SH-SY5Y (cell line): ENCODE measurements around the gene PTPN3.

Source experiments
- GATA2 ChIP-seq: IDR thresholded peaks from 2 replicates; pipeline ENCODE4 v1.6.1; 2011; ENCODE audit warnings: mild to moderate bottlenecking, low read depth, low read length
- GATA3 ChIP-seq: IDR thresholded peaks from 2 replicates; pipeline ENCODE4 v1.6.1; 2011; ENCODE audit warnings: low read depth, mild to moderate bottlenecking, low read length, moderate library complexity

Gene PTPN3

GRCh38 chr9:109416135-109416706 is 81.9 kb downstream of the PTPN3 start:
- no peak for TF ChIP-seq GATA2
- TF ChIP-seq GATA3: no peak

- no peak for TF ChIP-seq GATA2
- no peak for TF ChIP-seq GATA3
Measured at GRCh38 chr9:109414125-109414785, 83.9 kb downstream of the PTPN3 start.

GRCh38 chr9:109411798-109412352 is 86.2 kb downstream of the PTPN3 start:
- TF ChIP-seq GATA2 (no peak), GATA3 (no peak)

- no peak for TF ChIP-seq GATA3
- TF ChIP-seq GATA2: no peak
Measured at GRCh38 chr9:109411069-109411761, 86.9 kb downstream of the PTPN3 start.

GRCh38 chr9:109409773-109410397 is 88.2 kb downstream of the PTPN3 start:
- TF ChIP-seq GATA3: no peak
- TF ChIP-seq GATA2: no peak

GRCh38 chr9:109408759-109409462 is 89.2 kb downstream of the PTPN3 start:
- TF ChIP-seq GATA2: no peak
- no peak for TF ChIP-seq GATA3

- TF ChIP-seq GATA3 (no peak), GATA2 (no peak)
Measured at GRCh38 chr9:109403766-109404320, 94.3 kb downstream of the PTPN3 start.

GRCh38 chr9:109403116-109403515 is 95.0 kb downstream of the PTPN3 start:
- TF ChIP-seq GATA3: no peak
- TF ChIP-seq GATA2: no peak

- TF ChIP-seq GATA3 (no peak), GATA2 (no peak)
Measured at GRCh38 chr9:109401990-109402318, 96.2 kb downstream of the PTPN3 start.

- TF ChIP-seq GATA2: no peak
- no peak for TF ChIP-seq GATA3
Measured at GRCh38 chr9:109401169-109401989, 96.7 kb downstream of the PTPN3 start.

- TF ChIP-seq GATA3: no peak
- no peak for TF ChIP-seq GATA2
Measured at GRCh38 chr9:109399258-109399767, 98.8 kb downstream of the PTPN3 start.

- no peak for TF ChIP-seq GATA3
- TF ChIP-seq GATA2: no peak
Measured at GRCh38 chr9:109391176-109391575, 106.9 kb downstream of the PTPN3 start.

- no peak for TF ChIP-seq GATA3
- no peak for TF ChIP-seq GATA2
Measured at GRCh38 chr9:109387856-109388255, 110.3 kb downstream of the PTPN3 start.
